Thyroid gland (tissue), 4 donors: ENCODE measurements around the gene PTPRN2. TPM values are rescaled to one million over a fixed set of nuclear protein-coding genes. Genes with fewer than 3 reads are reported as not detected.
"Not testable (repeated sequence)": the region's sequence is repeated elsewhere in the genome, so short reads cannot be mapped to it uniquely, and the experiment has no call there.

Experiments
- DNase-seq, 2 donors: peaks; one replicate each; pipeline ENCODE4 v3.0.0-alpha.2; 2019
- H3K27ac ChIP-seq, 3 donors: fragments of 200-600 bp; sonication (generic); 1 replicate in 2 of 3; 2 replicates in 1 of 3; pipeline ENCODE4 v1.5.1; 2016 to 2019; ENCODE audit warnings: mild to moderate bottlenecking in 1 of 3, moderate library complexity in 1 of 3
- H3K27me3 ChIP-seq: fragments of 200-600 bp; sonication (generic); one replicate; pipeline ENCODE4 v1.5.1; 2019
- H3K36me3 ChIP-seq, 2 donors: fragments of 200-600 bp; sonication (generic); one replicate each; pipeline ENCODE4 v1.5.1; 2016 to 2019
- H3K4me1 ChIP-seq, 2 donors: fragments of 200-600 bp; sonication (generic); one replicate each; pipeline ENCODE4 v1.5.1; 2017 to 2019
- H3K4me3 ChIP-seq, 3 donors: fragments of 200-600 bp; sonication (generic); replicated peaks in 1 of 3; 1 replicate in 2 of 3; 2 replicates in 1 of 3; pipeline ENCODE4 v1.5.1; 2016; ENCODE audit warnings: mild to moderate bottlenecking in 1 of 3
- H3K9me3 ChIP-seq: fragments of 200-600 bp; sonication (generic); one replicate; pipeline ENCODE4 v1.5.1; 2017
- CTCF ChIP-seq, 6 experiments: fragments of 200-600 bp in 3 of 6; fragments of 450-650 bp in 3 of 6; sonication (generic) in 3 of 6; IDR thresholded peaks; one replicate each; pipeline ENCODE4 v1.5.1; 2016 to 2019; ENCODE audit warnings: antibody characterized with exemption in 6 of 6, mild to moderate bottlenecking in 2 of 6, inconsistent platforms in 1 of 6, moderate library complexity in 1 of 6
- POLR2A ChIP-seq, 2 donors: fragments of 450-650 bp; IDR thresholded peaks; one replicate each; pipeline ENCODE4 v1.6.1; 2017; ENCODE audit warnings: antibody characterized with exemption in 2 of 2, mild to moderate bottlenecking in 2 of 2, moderate library complexity in 1 of 2
- WGBS, 2 donors: methylation state at CpG; one replicate each; pipeline ENCODE4 v1.1.5; 2017; 5-methylcytosine and 5-hydroxymethylcytosine counted together
- intact Hi-C: fragments of 100-400 bp; cut with DNase I; formaldehyde crosslinking; loops from one replicate; pipeline ENCODE4 v1.15.1; 2023
- total RNA-seq, 4 donors: library from RNA; depleted of rRNA; stranded (reverse); fragments of >200 nt; gene quantifications; one replicate each; pipeline ENCODE4 v1.2.3, GENCODE V29; 2016

PTPRN2 gene
- total RNA-seq, 4 donors from 2014 or later, result 4.2 to 9.9 (median 7.7) TPM

- 76 to 92% methylated on average over 6 of the region's 6 CpGs for WGBS, 2 donors
- intact Hi-C loops, result no loop called here
Observed at GRCh38 chr7:157849341-157849596, 738.4 kb downstream of the PTPRN2 start.

GRCh38 chr7:157848508-157849340, 738.9 kb downstream of the PTPRN2 start:
- Histone ChIP-seq H3K9me3 (no peaks in the 10 kb centered on the region), H3K36me3 (no peaks in the 10 kb centered on the region), H3K27ac (no peak overlapping the region), H3K4me3 (no peak overlapping the region), H3K27me3 (no peaks in the 10 kb centered on the region), H3K4me1 (no peaks in the 10 kb centered on the region)
- intact Hi-C loops, result no loop called here
- DNase-seq, result no peak
- WGBS, 2 donors, result 88 to 90% methylated on average over 22 to 24 of the region's 32 CpGs
- no peak for TF ChIP-seq POLR2A (IDR thresholded peaks at IDR 0.05)
- TF ChIP-seq CTCF (IDR thresholded peaks at IDR 0.05), result no peak

More at GRCh38 chr7:157849341-157849596, 738.4 kb downstream of the PTPRN2 start:
- H3K36me3 ChIP-seq, result no peaks in the 10 kb centered on the region
- H3K9me3 ChIP-seq, result no peaks in the 10 kb centered on the region
- no peaks in the 10 kb centered on the region for H3K27me3 ChIP-seq
- no peak overlapping the region for H3K27ac ChIP-seq
- H3K4me1 ChIP-seq, result no peaks in the 10 kb centered on the region
- DNase-seq, result no peak
- no peak overlapping the region for H3K4me3 ChIP-seq
- no peak for TF ChIP-seq POLR2A (IDR thresholded peaks at IDR 0.05)

DNA sequence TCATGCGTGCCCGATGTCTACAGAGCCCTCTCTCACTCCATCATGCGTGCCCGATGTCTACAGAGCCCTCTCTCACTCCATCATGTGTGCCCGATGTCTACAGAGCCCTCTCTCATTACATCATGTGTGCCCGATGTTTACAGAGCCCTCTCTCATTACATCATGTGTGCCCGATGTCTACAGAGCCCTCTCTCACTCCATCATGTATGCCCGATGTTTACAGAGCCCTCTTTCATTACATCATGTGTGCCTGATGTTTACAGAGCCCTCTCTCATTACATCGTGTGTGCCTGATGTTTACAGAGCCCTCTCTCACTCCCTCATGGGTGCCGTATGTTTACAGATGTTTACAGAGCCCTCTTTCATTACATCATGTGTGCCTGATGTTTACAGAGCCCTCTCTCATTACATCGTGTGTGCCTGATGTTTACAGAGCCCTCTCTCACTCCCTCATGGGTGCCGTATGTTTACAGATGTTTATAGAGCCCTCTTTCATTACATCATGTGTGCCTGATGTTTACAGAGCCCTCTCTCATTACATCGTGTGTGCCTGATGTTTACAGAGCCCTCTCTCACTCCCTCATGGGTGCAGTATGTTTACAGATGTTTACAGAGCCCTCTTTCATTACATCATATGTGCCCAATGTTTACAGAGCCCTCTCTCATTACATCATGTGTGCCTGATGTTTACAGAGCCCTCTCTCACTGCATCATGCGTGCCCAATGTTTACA, 739.7 kb downstream of the PTPRN2 start:
- H3K4me1 ChIP-seq, DNase-seq, H3K27me3 ChIP-seq, intact Hi-C loops, H3K4me3 ChIP-seq, H3K36me3 ChIP-seq, H3K9me3 ChIP-seq, H3K27ac ChIP-seq: not testable (repeated sequence)
- WGBS, 2 donors, result 80 to 84% methylated on average over 14 of the region's 14 CpGs

GRCh38 chr7:157846746-157847145, 740.9 kb downstream of the PTPRN2 start:
- H3K36me3 ChIP-seq, H3K4me3 ChIP-seq, H3K9me3 ChIP-seq, H3K27ac ChIP-seq, intact Hi-C loops, DNase-seq, H3K27me3 ChIP-seq, H3K4me1 ChIP-seq: not testable (repeated sequence)
- 83% methylated on average over 12 of the region's 12 CpGs for WGBS, 2 donors

DNA sequence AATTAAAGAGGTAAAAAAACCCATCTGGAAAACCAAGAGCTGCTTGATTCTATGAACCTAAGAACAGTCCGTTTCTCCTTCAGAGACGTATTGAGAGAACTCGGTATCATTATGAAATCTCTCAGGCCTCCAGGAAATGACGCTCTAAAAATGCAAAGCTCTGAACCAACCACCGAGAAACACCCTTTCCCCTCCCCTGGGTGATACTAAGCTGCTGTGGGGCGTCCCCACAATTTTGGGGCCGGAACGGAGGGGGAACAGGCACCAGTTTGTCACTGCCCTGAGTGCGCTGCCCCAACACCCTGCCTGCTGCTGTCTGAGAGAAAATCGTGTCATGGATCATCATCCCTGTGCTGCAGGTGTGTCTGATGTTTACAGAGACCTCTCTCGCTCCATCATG, 741.4 kb downstream of the PTPRN2 start:
- H3K9me3 ChIP-seq, result no peaks in the 10 kb centered on the region
- H3K36me3 ChIP-seq, result no peaks in the 10 kb centered on the region
- no peak for DNase-seq
- no peaks in the 10 kb centered on the region for H3K27me3 ChIP-seq
- TF ChIP-seq CTCF (IDR thresholded peaks at IDR 0.05), result no peak
- TF ChIP-seq POLR2A (IDR thresholded peaks at IDR 0.05), result no peak
- H3K4me3 ChIP-seq, result no peak overlapping the region
- intact Hi-C loops, result no loop called here
- H3K4me1 ChIP-seq, result no peaks in the 10 kb centered on the region
- H3K27ac ChIP-seq, result no peak overlapping the region
- 60 to 77% methylated on average over 11 of the region's 11 CpGs for WGBS, 2 donors

- H3K9me3 ChIP-seq, result no peaks in the 10 kb centered on the region
- no peak for DNase-seq
- H3K4me1 ChIP-seq, result no peaks in the 10 kb centered on the region
- H3K36me3 ChIP-seq, result no peaks in the 10 kb centered on the region
- intact Hi-C loops, result no loop called here
- no peaks in the 10 kb centered on the region for H3K27me3 ChIP-seq
- 89 to 91% methylated on average over 20 to 21 of the region's 21 CpGs for WGBS, 2 donors
- no peak overlapping the region for H3K4me3 ChIP-seq
- TF ChIP-seq CTCF (IDR thresholded peaks at IDR 0.05) (no peak), POLR2A (IDR thresholded peaks at IDR 0.05) (no peak)
- no peak overlapping the region for H3K27ac ChIP-seq
Observed at GRCh38 chr7:157845203-157845835, 742.3 kb downstream of the PTPRN2 start.
